ENCODE results near the gene STK24.

STK24 gene

DNA sequence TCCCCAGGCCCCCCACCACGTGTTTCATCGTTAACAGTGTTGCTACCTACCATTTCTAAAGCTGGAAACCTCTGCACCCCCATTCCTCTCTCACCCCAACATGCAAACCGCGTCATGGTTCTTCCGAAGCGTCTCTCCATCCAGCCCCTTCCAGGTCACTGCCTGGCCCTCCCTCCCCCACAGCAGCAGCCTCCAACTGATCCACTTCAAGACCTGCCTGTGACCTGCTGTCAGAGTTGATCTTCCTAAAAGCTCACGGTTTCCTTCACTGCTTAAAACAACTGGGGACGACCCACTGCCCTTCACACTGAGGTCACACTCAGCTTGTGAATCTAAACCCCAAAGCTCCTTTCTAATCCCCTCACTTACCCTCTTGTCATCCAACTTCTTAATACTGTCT is 47.7 kb downstream of the STK24 start:
- H3K36me3 ChIP-seq (ENCODE audit: insufficient read depth, low read length) = no peaks in the 10 kb centered on the region

DNA sequence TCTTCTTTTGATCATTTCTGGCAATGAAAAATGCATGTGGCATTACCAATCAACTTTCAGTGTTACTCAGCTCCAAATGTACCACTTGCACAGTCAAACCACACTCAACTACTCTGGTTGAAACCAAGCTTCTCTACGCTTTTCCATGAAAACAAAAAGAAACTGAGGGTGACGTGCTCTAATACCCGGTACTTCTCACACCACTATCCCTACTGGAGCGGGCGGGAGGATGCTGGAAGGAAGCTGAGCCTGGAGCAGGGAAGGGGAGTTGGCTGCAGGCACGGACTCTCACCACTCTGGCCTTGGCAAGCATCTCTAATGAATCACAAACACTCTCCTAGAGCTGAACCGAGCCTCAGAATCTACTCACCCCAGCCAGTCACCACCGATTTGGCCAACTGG is 48.2 kb downstream of the STK24 start:
- no peak for DNase-seq (ENCODE audit: low read depth, low spot score)
- H3K9ac ChIP-seq (ENCODE audit: insufficient read length) = no peak overlapping the region
- TF ChIP-seq EZH2 (IDR thresholded peaks at IDR 0.05) (no peak), FOXP2 (optimal IDR thresholded peaks at IDR 0.05; ENCODE audit: control extremely low read depth, extremely low read length, insufficient read depth) (no peak), POLR2AphosphoS5 (IDR thresholded peaks at IDR 0.05; ENCODE audit: borderline replicate concordance, low read depth, low read length) (no peak)
- no peak overlapping the region for H3K4me3 ChIP-seq
- no peaks in the 10 kb centered on the region for H3K9me3 ChIP-seq (ENCODE audit: low read depth, low read length)
- no peak overlapping the region for H3K27ac ChIP-seq
- no peaks in the 10 kb centered on the region for H3K36me3 ChIP-seq (ENCODE audit: insufficient read depth, low read length)

More for the DNA sequence above, 47.7 kb downstream of the STK24 start:
- TF ChIP-seq FOXP2 (optimal IDR thresholded peaks at IDR 0.05; ENCODE audit: control extremely low read depth, extremely low read length, insufficient read depth) = no peak
- no peak for TF ChIP-seq POLR2AphosphoS5 (IDR thresholded peaks at IDR 0.05; ENCODE audit: borderline replicate concordance, low read depth, low read length)
- TF ChIP-seq EZH2 (IDR thresholded peaks at IDR 0.05) = no peak
- Histone ChIP-seq H3K27ac (no peak overlapping the region), H3K9me3 (ENCODE audit: low read depth, low read length) (no peaks in the 10 kb centered on the region), H3K4me3 (no peak overlapping the region), H3K9ac (ENCODE audit: insufficient read length) (no peak overlapping the region)
- DNase-seq (ENCODE audit: low read depth, low spot score) = no peak

- no peak for TF ChIP-seq EZH2 (IDR thresholded peaks at IDR 0.05)
- TF ChIP-seq POLR2AphosphoS5 (IDR thresholded peaks at IDR 0.05; ENCODE audit: borderline replicate concordance, low read depth, low read length) = no peak
- TF ChIP-seq FOXP2 (optimal IDR thresholded peaks at IDR 0.05; ENCODE audit: control extremely low read depth, extremely low read length, insufficient read depth) = no peak
These were observed 49.4 kb downstream of the STK24 start for GRCh38 chr13:98527526-98527925.

DNA sequence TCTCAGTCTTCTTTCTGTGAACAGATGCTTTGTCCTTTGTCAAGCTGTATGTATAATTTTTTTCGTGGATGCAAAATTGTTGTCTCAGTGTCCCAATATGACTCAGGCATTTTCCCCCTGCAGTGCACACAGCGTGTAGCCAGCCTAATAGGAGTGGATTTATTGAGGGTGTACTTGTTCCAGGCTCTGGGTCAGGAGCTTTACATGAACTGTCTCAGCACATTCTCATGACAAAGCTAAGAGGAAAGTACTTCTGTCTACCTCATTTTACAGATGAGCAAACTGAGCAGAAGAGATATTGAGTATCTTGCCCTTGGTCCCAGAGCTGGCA is 50.8 kb downstream of the STK24 start:
- H3K9me3 ChIP-seq (ENCODE audit: low read depth, low read length) = no peaks in the 10 kb centered on the region
- no peak overlapping the region for H3K4me3 ChIP-seq
- TF ChIP-seq EZH2 (IDR thresholded peaks at IDR 0.05) (no peak), FOXP2 (optimal IDR thresholded peaks at IDR 0.05; ENCODE audit: control extremely low read depth, extremely low read length, insufficient read depth) (no peak), POLR2AphosphoS5 (IDR thresholded peaks at IDR 0.05; ENCODE audit: borderline replicate concordance, low read depth, low read length) (no peak)
- no peaks in the 10 kb centered on the region for H3K36me3 ChIP-seq (ENCODE audit: insufficient read depth, low read length)
- H3K9ac ChIP-seq (ENCODE audit: insufficient read length) = no peak overlapping the region
- no peak overlapping the region for H3K27ac ChIP-seq
- DNase-seq (ENCODE audit: low read depth, low spot score) = no peak

More at GRCh38 chr13:98527526-98527925, 49.4 kb downstream of the STK24 start:
- Histone ChIP-seq H3K36me3 (ENCODE audit: insufficient read depth, low read length) (no peaks in the 10 kb centered on the region), H3K27ac (no peak overlapping the region), H3K9ac (ENCODE audit: insufficient read length) (no peak overlapping the region), H3K4me3 (no peak overlapping the region), H3K9me3 (ENCODE audit: low read depth, low read length) (no peaks in the 10 kb centered on the region)
- no peak for DNase-seq (ENCODE audit: low read depth, low spot score)

- DNase-seq (ENCODE audit: low read depth, low spot score) = no peak
- Histone ChIP-seq H3K4me3 (no peak overlapping the region), H3K27ac (no peak overlapping the region), H3K9me3 (ENCODE audit: low read depth, low read length) (no peaks in the 10 kb centered on the region), H3K9ac (ENCODE audit: insufficient read length) (no peak overlapping the region), H3K36me3 (ENCODE audit: insufficient read depth, low read length) (no peaks in the 10 kb centered on the region)
- TF ChIP-seq POLR2AphosphoS5 (IDR thresholded peaks at IDR 0.05; ENCODE audit: borderline replicate concordance, low read depth, low read length) (no peak), FOXP2 (optimal IDR thresholded peaks at IDR 0.05; ENCODE audit: control extremely low read depth, extremely low read length, insufficient read depth) (no peak), EZH2 (IDR thresholded peaks at IDR 0.05) (no peak)
These were observed 51.3 kb downstream of the STK24 start for GRCh38 chr13:98525456-98526181.

DNA sequence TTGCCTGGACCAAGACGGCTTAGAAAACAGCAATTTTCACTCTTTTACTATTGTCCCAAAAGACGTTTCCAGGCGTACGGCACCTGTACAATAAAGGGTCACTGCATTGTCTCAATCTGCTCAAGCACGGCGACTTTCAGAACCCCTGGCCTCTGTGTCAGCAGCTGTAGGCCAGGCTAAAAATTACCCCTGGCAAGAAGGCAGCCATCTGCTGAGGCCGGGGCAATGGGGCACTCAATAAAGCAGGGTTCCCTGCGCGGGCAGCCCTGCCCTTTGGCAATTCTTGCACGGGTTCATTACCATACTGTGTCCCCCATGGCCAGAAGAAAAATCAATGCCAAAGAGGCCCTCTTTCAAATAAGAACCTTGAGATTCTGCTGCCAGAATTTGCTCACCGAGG is 52.1 kb downstream of the STK24 start:
- no peak for DNase-seq (ENCODE audit: low read depth, low spot score)
- Histone ChIP-seq H3K27ac (no peak overlapping the region), H3K9ac (ENCODE audit: insufficient read length) (no peak overlapping the region)

DNA sequence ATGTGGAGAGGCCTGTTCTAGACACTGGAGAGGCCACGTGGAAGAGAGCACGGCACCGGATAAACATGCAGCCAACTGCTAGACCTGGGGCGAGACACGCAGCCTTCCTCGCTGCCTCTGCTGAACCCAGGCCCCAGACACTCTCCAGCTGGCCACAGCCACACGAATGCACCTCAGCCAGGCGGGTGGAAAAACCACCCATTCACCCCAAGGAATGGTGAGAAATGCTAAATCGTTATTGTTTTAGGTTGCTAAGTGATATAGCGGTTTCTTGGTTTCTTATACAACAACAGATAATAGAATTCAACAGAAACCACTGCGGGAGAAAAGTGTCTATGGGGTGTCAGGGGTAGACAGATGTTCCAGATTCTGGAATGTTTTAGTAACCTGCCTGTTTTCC is 52.5 kb downstream of the STK24 start:
- TF ChIP-seq FOXP2 (optimal IDR thresholded peaks at IDR 0.05; ENCODE audit: control extremely low read depth, extremely low read length, insufficient read depth) (no peak), EZH2 (IDR thresholded peaks at IDR 0.05) (no peak), POLR2AphosphoS5 (IDR thresholded peaks at IDR 0.05; ENCODE audit: borderline replicate concordance, low read depth, low read length) (no peak)
- H3K4me3 ChIP-seq = no peak overlapping the region
- no peaks in the 10 kb centered on the region for H3K36me3 ChIP-seq (ENCODE audit: insufficient read depth, low read length)
- no peak overlapping the region for H3K27ac ChIP-seq
- DNase-seq (ENCODE audit: low read depth, low spot score) = no peak
- H3K9me3 ChIP-seq (ENCODE audit: low read depth, low read length) = no peaks in the 10 kb centered on the region
- no peak overlapping the region for H3K9ac ChIP-seq (ENCODE audit: insufficient read length)

More for the DNA sequence above, 52.1 kb downstream of the STK24 start:
- H3K4me3 ChIP-seq = no peak overlapping the region
- H3K36me3 ChIP-seq (ENCODE audit: insufficient read depth, low read length) = no peaks in the 10 kb centered on the region
- TF ChIP-seq POLR2AphosphoS5 (IDR thresholded peaks at IDR 0.05; ENCODE audit: borderline replicate concordance, low read depth, low read length) (no peak), FOXP2 (optimal IDR thresholded peaks at IDR 0.05; ENCODE audit: control extremely low read depth, extremely low read length, insufficient read depth) (no peak), EZH2 (IDR thresholded peaks at IDR 0.05) (no peak)
- no peaks in the 10 kb centered on the region for H3K9me3 ChIP-seq (ENCODE audit: low read depth, low read length)

DNA sequence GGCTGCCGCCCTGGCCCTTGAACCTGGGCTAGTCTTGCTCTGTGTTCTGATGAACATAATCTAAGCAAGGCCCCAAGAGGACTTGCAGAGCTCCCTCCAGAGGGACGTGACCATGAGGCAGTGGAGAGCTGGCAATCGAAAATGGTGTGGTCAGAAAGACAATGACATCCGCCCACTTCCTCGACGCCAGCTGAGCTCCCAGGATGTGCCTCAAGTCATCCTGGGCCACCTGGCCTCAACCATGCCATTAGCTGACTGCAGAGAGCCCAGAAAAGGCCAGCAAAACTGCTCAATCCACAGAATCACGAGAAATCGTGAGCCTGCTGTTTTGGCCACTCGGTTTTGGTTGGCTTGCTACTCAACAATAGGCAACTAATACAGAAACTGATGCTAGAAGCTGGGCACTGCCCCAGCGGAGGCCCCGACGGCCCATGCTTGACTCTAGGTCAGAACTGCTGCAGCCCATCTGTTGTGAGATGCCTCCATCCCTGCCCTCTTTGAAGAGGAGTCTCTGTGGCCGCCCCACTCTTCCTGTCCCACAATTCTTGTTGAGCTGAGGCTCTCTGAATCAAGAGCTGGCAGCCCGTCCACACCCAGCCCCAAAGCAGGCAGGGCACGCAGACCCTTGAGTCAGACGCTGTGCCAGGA is 53.3 kb downstream of the STK24 start:
- Histone ChIP-seq H3K4me3 (no peak overlapping the region), H3K9ac (ENCODE audit: insufficient read length) (no peak overlapping the region), H3K9me3 (ENCODE audit: low read depth, low read length) (no peaks in the 10 kb centered on the region), H3K36me3 (ENCODE audit: insufficient read depth, low read length) (peaks cover 3% of the 10 kb centered on the region), H3K27ac (no peak overlapping the region)
- TF ChIP-seq FOXP2 (optimal IDR thresholded peaks at IDR 0.05; ENCODE audit: control extremely low read depth, extremely low read length, insufficient read depth) (no peak), POLR2AphosphoS5 (IDR thresholded peaks at IDR 0.05; ENCODE audit: borderline replicate concordance, low read depth, low read length) (no peak), EZH2 (IDR thresholded peaks at IDR 0.05) (no peak)
- DNase-seq (ENCODE audit: low read depth, low spot score) = no peak
